ENCODE results near the gene APBA1.

- TF ChIP-seq CTCF (conservative IDR thresholded peaks at IDR 0.05 in 1 of 2, IDR thresholded peaks at IDR 0.05 in 1 of 2; ENCODE audit: extremely low read depth in 1 of 2, insufficient read depth in 1 of 2, low read depth in 1 of 2, low read length in 2 of 2), result no peak
- no peak for TF ChIP-seq EZH2 (IDR thresholded peaks at IDR 0.05; ENCODE audit: borderline replicate concordance, low read length)
Measured at GRCh38 chr9:69454321-69454720, 217.8 kb downstream of the APBA1 start.
